GM23248 (cell line): ENCODE data around the gene ULK4.

Experiments used
- EZH2 ChIP-seq: fragments of 200-600 bp; sonication (generic); IDR thresholded peaks from 2 replicates; pipeline ENCODE4 v1.6.1; 2018; ENCODE audit warnings: antibody characterized with exemption, mild to moderate bottlenecking; ENCODE audit not compliant: insufficient read depth, poor library complexity, severe bottlenecking
- EZH2phosphoT487 ChIP-seq: fragments of 200-600 bp; sonication (generic); IDR thresholded peaks from 2 replicates; pipeline ENCODE4 v1.6.1; 2018; ENCODE audit warnings: antibody characterized with exemption, moderate library complexity, mild to moderate bottlenecking, low read depth; ENCODE audit not compliant: insufficient read depth

GRCh38 chr3:41532976-41533375 is 428.9 kb downstream of the ULK4 start:
- TF ChIP-seq EZH2 (no peak), EZH2phosphoT487 (no peak)
